Measurements from ENCODE around the gene CRMP1.

CRMP1 gene

GRCh38 chr4:5772528-5773270, 120.2 kb downstream of the CRMP1 start:
- no peak for DNase-seq
